HEK293 (cell line): ENCODE data around the gene TEKT5.
"Not testable (repeated sequence)": the region's sequence is repeated elsewhere in the genome, so short reads cannot be mapped to it uniquely, and the experiment has no call there.

Source experiments
- CTCF ChIA-PET: fragments of 350-600 bp; formaldehyde crosslinking; extraction: SDS; loops from one replicate; lab custom pipeline; 2021; ENCODE audit warnings: antibody characterized with exemption; lab: Yijun Ruan, JAX
- POLR2A ChIA-PET: fragments of 300-600 bp; formaldehyde crosslinking; extraction: SDS; loops from one replicate; lab custom pipeline; 2020; ENCODE audit warnings: antibody characterized with exemption, inconsistent platforms; lab: Yijun Ruan, JAX
- H3K27ac ChIP-seq: fragments of 200-500 bp; sonication (Bioruptor generic); 2 replicates; pipeline ENCODE4 v1.5.1; 2014; ENCODE audit warnings: low read depth, low read length, control low read depth, inconsistent platforms; ENCODE audit errors: extremely low read depth
- H3K36me3 ChIP-seq, 2 experiments: fragments of 200-500 bp in 1 of 2; sonication (Bioruptor generic) in 1 of 2; 1 replicate in 1 of 2; 2 replicates in 1 of 2; pipeline ENCODE4 v1.5.1; 2014 to 2017; ENCODE audit warnings: inconsistent platforms in 2 of 2, low read length in 2 of 2; ENCODE audit not compliant: control insufficient read depth in 2 of 2, insufficient read depth in 1 of 2
- H3K4me1 ChIP-seq: fragments of 200-500 bp; sonication (Bioruptor generic); 2 replicates; pipeline ENCODE4 v1.5.1; 2014; ENCODE audit warnings: mild to moderate bottlenecking, low read length, inconsistent platforms; ENCODE audit not compliant: control insufficient read depth, insufficient read depth
- H3K4me3 ChIP-seq: 2 replicates; pipeline ENCODE4 v1.5.1; 2011; ENCODE audit warnings: low read depth, mild to moderate bottlenecking, control low read depth, low read length, moderate library complexity
- H3K9me3 ChIP-seq: fragments of 200-500 bp; sonication (Bioruptor generic); 2 replicates; pipeline ENCODE4 v1.5.1; 2014; ENCODE audit warnings: low read depth, low read length, inconsistent platforms; ENCODE audit not compliant: control insufficient read depth, insufficient read depth
- GFI1B ChIP-seq: fragments of 450-650 bp; formaldehyde crosslinking; IDR thresholded peaks from 2 replicates; pipeline ENCODE4 v1.5.1; 2016; ENCODE audit warnings: missing biosample characterization, missing genetic modification characterization
- HIC1 ChIP-seq: fragments of 450-650 bp; formaldehyde crosslinking; IDR thresholded peaks from 2 replicates; pipeline ENCODE4 v1.5.1; 2016; ENCODE audit warnings: missing biosample characterization, missing genetic modification characterization
- KLF1 ChIP-seq: fragments of 450-650 bp; formaldehyde crosslinking; IDR thresholded peaks from 2 replicates; pipeline ENCODE4 v1.5.1; 2016; ENCODE audit warnings: missing biosample characterization, missing genetic modification characterization
- KLF17 ChIP-seq: fragments of 450-650 bp; formaldehyde crosslinking; IDR thresholded peaks from 2 replicates; pipeline ENCODE4 v1.5.1; 2016; ENCODE audit warnings: missing biosample characterization, missing genetic modification characterization
- REST ChIP-seq: fragments of 450-650 bp; formaldehyde crosslinking; IDR thresholded peaks from 2 replicates; pipeline ENCODE4 v1.5.1; 2016; ENCODE audit warnings: missing biosample characterization, missing genetic modification characterization
- ZBTB17 ChIP-seq: fragments of 450-650 bp; formaldehyde crosslinking; IDR thresholded peaks from 2 replicates; pipeline ENCODE4 v1.5.1; 2016; ENCODE audit warnings: missing biosample characterization, missing genetic modification characterization
- ZEB2 ChIP-seq: fragments of 450-650 bp; formaldehyde crosslinking; IDR thresholded peaks from 2 replicates; pipeline ENCODE4 v1.5.1; 2016; ENCODE audit warnings: missing biosample characterization, missing genetic modification characterization
- ZNF133 ChIP-seq: fragments of 450-650 bp; formaldehyde crosslinking; IDR thresholded peaks from 2 replicates; pipeline ENCODE4 v1.5.1; 2016; ENCODE audit warnings: missing biosample characterization, missing genetic modification characterization
- ZNF16 ChIP-seq: fragments of 450-650 bp; formaldehyde crosslinking; IDR thresholded peaks from 2 replicates; pipeline ENCODE4 v1.5.1; 2016; ENCODE audit warnings: low read depth, missing biosample characterization, missing genetic modification characterization
- ZNF311 ChIP-seq: fragments of 450-650 bp; formaldehyde crosslinking; IDR thresholded peaks from 2 replicates; pipeline ENCODE4 v1.5.1; 2017; ENCODE audit warnings: missing biosample characterization, missing genetic modification characterization, borderline replicate concordance
- ZNF48 ChIP-seq: fragments of 450-650 bp; formaldehyde crosslinking; IDR thresholded peaks from 2 replicates; pipeline ENCODE4 v1.5.1; 2016; ENCODE audit warnings: missing biosample characterization, missing genetic modification characterization
- ZNF548 ChIP-seq: fragments of 450-650 bp; formaldehyde crosslinking; IDR thresholded peaks from 2 replicates; pipeline ENCODE4 v1.5.1; 2016; ENCODE audit warnings: missing biosample characterization, missing genetic modification characterization
- ZNF571 ChIP-seq: fragments of 450-650 bp; formaldehyde crosslinking; IDR thresholded peaks from 2 replicates; pipeline ENCODE4 v1.5.0; 2017; ENCODE audit warnings: missing biosample characterization, missing genetic modification characterization
- ZNF580 ChIP-seq: fragments of 450-650 bp; formaldehyde crosslinking; IDR thresholded peaks from 2 replicates; pipeline ENCODE4 v1.5.1; 2016; ENCODE audit warnings: missing biosample characterization, missing genetic modification characterization
- ZNF626 ChIP-seq: fragments of 450-650 bp; sonication (Bioruptor Pico); formaldehyde crosslinking; IDR thresholded peaks from 2 replicates; pipeline ENCODE4 v1.5.1; 2018; ENCODE audit warnings: missing biosample characterization, missing genetic modification characterization, inconsistent platforms
- ZNF768 ChIP-seq: fragments of 450-650 bp; formaldehyde crosslinking; IDR thresholded peaks from 2 replicates; pipeline ENCODE4 v1.5.1; 2018; ENCODE audit warnings: missing biosample characterization, mild to moderate bottlenecking, missing genetic modification characterization
- ZNF777 ChIP-seq: fragments of 450-650 bp; formaldehyde crosslinking; IDR thresholded peaks from 2 replicates; pipeline ENCODE4 v1.5.1; 2017; ENCODE audit warnings: missing biosample characterization, missing genetic modification characterization, borderline replicate concordance

The TEKT5 gene

GRCh38 chr16:10654592-10655414 lies 39.9 kb downstream of the TEKT5 start:
- no peaks in the 10 kb centered on the region for H3K4me1 ChIP-seq
- H3K4me3 ChIP-seq = no peak overlapping the region
- ChIA-PET CTCF (interaction anchor here (1.1 kb wide), 1 partner anchor 83 kb away, joined by 3 read pairs; no protein-coding TSS in a partner anchor), POLR2A (no interaction called here)
- TF ChIP-seq REST (tag by site-specific recombination) (no peak), ZNF311 (tag by site-specific recombination) (no peak), ZNF133 (tag by site-specific recombination) (no peak), GFI1B (tag by site-specific recombination) (no peak), ZBTB17 (tag by site-specific recombination) (no peak), ZNF571 (tag by site-specific recombination) (no peak), ZNF16 (tag by site-specific recombination) (no peak), ZNF626 (tag by site-specific recombination) (no peak), ZNF580 (no peak)
- H3K9me3 ChIP-seq = no peaks in the 10 kb centered on the region
- H3K36me3 ChIP-seq = no peaks in the 10 kb centered on the region
- H3K27ac ChIP-seq = no peak overlapping the region

GRCh38 chr16:10652730-10653590 lies 41.8 kb downstream of the TEKT5 start:
- no peaks in the 10 kb centered on the region for H3K9me3 ChIP-seq
- ChIA-PET POLR2A (no interaction called here), CTCF (interaction anchor here (0.6 kb wide), 1 partner anchor 86 kb away, joined by 5 read pairs; no protein-coding TSS in a partner anchor)
- no peak for TF ChIP-seq ZNF548 (tag by site-specific recombination)
- no peak for TF ChIP-seq HIC1 (tag by site-specific recombination)
- 0 out of 2 replicates have a peak, but pooled peaks have one; percentile 24 for TF ChIP-seq KLF17
- peak; percentile 59; the same call in 1 of the 2 replicates for TF ChIP-seq ZNF768
- TF ChIP-seq KLF1 (tag by site-specific recombination) = peak; percentile 83
- no peak for TF ChIP-seq ZNF777 (tag by site-specific recombination)
- TF ChIP-seq ZNF48 (tag by site-specific recombination) = no peak
- TF ChIP-seq ZEB2 (tag by site-specific recombination) = no peak
- no peaks in the 10 kb centered on the region for H3K4me1 ChIP-seq
- H3K4me3 ChIP-seq = no peak overlapping the region
- no peak overlapping the region for H3K27ac ChIP-seq
- H3K36me3 ChIP-seq = no peaks in the 10 kb centered on the region

GRCh38 chr16:10649098-10649497 lies 45.6 kb downstream of the TEKT5 start:
- H3K9me3 ChIP-seq, H3K27ac ChIP-seq, H3K4me1 ChIP-seq, H3K4me3 ChIP-seq, POLR2A ChIA-PET, H3K36me3 ChIP-seq: not testable (repeated sequence)
- CTCF ChIA-PET = interaction anchor here (0.7 kb wide), 1 partner anchor 9 kb away, joined by 3 read pairs; no protein-coding TSS in a partner anchor
